ENCODE measurements around the gene LDAH.

DNA sequence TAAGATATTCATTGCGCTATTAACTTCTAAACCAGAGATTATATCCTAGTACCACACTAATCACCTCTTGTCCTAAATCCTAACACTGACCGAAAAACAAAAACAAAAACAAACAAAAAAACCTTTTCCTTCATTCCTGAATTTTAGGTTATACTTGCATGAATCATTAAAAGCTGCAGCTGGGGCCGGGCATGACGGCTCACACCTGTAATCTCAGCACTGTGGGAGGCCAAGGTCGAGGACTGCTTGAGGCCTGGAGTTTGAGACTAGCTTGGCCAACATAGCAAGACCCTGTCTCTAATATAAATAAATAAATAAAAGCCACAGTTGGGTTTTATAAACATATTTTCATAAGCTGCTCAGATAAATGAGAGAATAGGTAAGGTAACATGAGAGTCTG, 96.0 kb downstream of the LDAH start:
- TF ChIP-seq, protein P1, sequence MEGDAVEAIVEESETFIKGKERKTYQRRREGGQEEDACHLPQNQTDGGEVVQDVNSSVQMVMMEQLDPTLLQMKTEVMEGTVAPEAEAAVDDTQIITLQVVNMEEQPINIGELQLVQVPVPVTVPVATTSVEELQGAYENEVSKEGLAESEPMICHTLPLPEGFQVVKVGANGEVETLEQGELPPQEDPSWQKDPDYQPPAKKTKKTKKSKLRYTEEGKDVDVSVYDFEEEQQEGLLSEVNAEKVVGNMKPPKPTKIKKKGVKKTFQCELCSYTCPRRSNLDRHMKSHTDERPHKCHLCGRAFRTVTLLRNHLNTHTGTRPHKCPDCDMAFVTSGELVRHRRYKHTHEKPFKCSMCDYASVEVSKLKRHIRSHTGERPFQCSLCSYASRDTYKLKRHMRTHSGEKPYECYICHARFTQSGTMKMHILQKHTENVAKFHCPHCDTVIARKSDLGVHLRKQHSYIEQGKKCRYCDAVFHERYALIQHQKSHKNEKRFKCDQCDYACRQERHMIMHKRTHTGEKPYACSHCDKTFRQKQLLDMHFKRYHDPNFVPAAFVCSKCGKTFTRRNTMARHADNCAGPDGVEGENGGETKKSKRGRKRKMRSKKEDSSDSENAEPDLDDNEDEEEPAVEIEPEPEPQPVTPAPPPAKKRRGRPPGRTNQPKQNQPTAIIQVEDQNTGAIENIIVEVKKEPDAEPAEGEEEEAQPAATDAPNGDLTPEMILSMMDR (IDR thresholded peaks at IDR 0.05): no peak
- no peak for TF ChIP-seq POLR2AphosphoS5 (IDR thresholded peaks at IDR 0.05; ENCODE audit: low read depth, low read length)

Measured in Panc1 (cell line).